CD4-positive, CD25-positive, alpha-beta regulatory T cell (primary cell): ENCODE results near the gene PXYLP1. TPM values are rescaled to one million over a fixed set of nuclear protein-coding genes. Genes with fewer than 3 reads are reported as not detected.

Experiments
- ATAC-seq, 2 donors: fragments of 150-1000 bp; cut with Tn5 transposase; one replicate each; pipeline ENCODE4 v1.10.0; 2021; ENCODE audit warnings: low read depth in 2 of 2, moderate number of reproducible peaks in 2 of 2, moderate library complexity in 1 of 2
- DNase-seq, 3 donors: peaks; one replicate each; pipeline versions ENCODE4 v3.0.0 to v3.0.0-alpha.2; 2012 to 2022; ENCODE audit warnings: mixed read lengths in 1 of 3
- H3K27ac ChIP-seq: one replicate; pipeline ENCODE4 v1.7.0; 2013; ENCODE audit warnings: mild to moderate bottlenecking, low read length; ENCODE audit not compliant: insufficient read depth, poor library complexity, severe bottlenecking
- H3K27me3 ChIP-seq: one replicate; pipeline ENCODE4 v1.7.0; 2013; ENCODE audit warnings: low read length; ENCODE audit not compliant: control insufficient read depth, insufficient read depth
- H3K36me3 ChIP-seq: one replicate; pipeline ENCODE4 v1.7.0; 2013; ENCODE audit warnings: mild to moderate bottlenecking, low read length, moderate library complexity; ENCODE audit not compliant: control insufficient read depth, insufficient read depth
- H3K4me1 ChIP-seq: 2 replicates; pipeline ENCODE4 v1.7.0; 2013; ENCODE audit warnings: mild to moderate bottlenecking, low read length; ENCODE audit not compliant: insufficient read depth, control insufficient read depth, poor library complexity, severe bottlenecking
- H3K4me3 ChIP-seq: one replicate; pipeline ENCODE4 v1.7.0; 2013; ENCODE audit warnings: low read depth, mild to moderate bottlenecking, low read length, moderate library complexity
- H3K9me3 ChIP-seq, 2 experiments: 1 replicate in 1 of 2; 2 replicates in 1 of 2; pipeline ENCODE4 v1.7.0; 2013; ENCODE audit warnings: low read length in 2 of 2, mild to moderate bottlenecking in 1 of 2, moderate library complexity in 1 of 2; ENCODE audit not compliant: control insufficient read depth in 2 of 2
- H3K27ac Mint-ChIP-seq, 3 donors: one replicate each; pipeline ENCODE4 v1.8.0; 2020 to 2022; ENCODE audit warnings: mild to moderate bottlenecking in 3 of 3, mixed read lengths in 3 of 3, moderate library complexity in 2 of 3
- H3K27me3 Mint-ChIP-seq: one replicate; pipeline ENCODE4 v1.8.0; 2022; ENCODE audit warnings: mild to moderate bottlenecking, mixed read lengths
- H3K36me3 Mint-ChIP-seq: one replicate; pipeline ENCODE4 v1.8.0; 2020; ENCODE audit warnings: mixed read lengths
- H3K4me1 Mint-ChIP-seq, 4 donors: one replicate each; pipeline ENCODE4 v1.8.0; 2020 to 2022; ENCODE audit warnings: mixed read lengths in 4 of 4, mild to moderate bottlenecking in 1 of 4
- H3K4me3 Mint-ChIP-seq, 4 donors: one replicate each; pipeline ENCODE4 v1.8.0; 2020 to 2022; ENCODE audit warnings: mild to moderate bottlenecking in 4 of 4, mixed read lengths in 4 of 4, moderate library complexity in 3 of 4
- H3K9me3 Mint-ChIP-seq, 7 donors: one replicate each; pipeline ENCODE4 v1.8.0; 2020 to 2022; ENCODE audit warnings: mixed read lengths in 7 of 7, mild to moderate bottlenecking in 3 of 7, moderate library complexity in 2 of 7
- polyA plus RNA-seq, 4 donors: library from polyadenylated mRNA; unstranded; fragments of 300-500 nt; fragmentation: Illumina TruSeq; gene quantifications; one replicate each; pipeline ENCODE4 v1.2.3, GENCODE V29; 2021
- total RNA-seq: library from RNA; stranded (reverse); gene quantifications from one replicate; pipeline ENCODE4 v1.2.3, GENCODE V29; 2022

Gene PXYLP1
- total and polyA plus RNA-seq, 5 donors from 2014 or later = 3.8 to 11.3 (median 9.8) TPM

GRCh38 chr3:141275032-141275422 is 43.4 kb downstream of the PXYLP1 start:
- Mint-ChIP-seq H3K4me1 (peaks cover 6 to 41% (median 21%) of the 10 kb centered on the region in 4 donors), H3K27ac (peak overlapping the region in 2 of 3 donors; percentile 20 to 30), H3K36me3 (peaks cover 23% of the 10 kb centered on the region), H3K9me3 (no peaks in the 10 kb centered on the region), H3K4me3 (peak overlapping the region in 1 of 4 donors; percentile 18), H3K27me3 (no peaks in the 10 kb centered on the region)
- Histone ChIP-seq H3K4me3 (no peak overlapping the region), H3K4me1 (peaks cover 18% of the 10 kb centered on the region), H3K27me3 (no peaks in the 10 kb centered on the region), H3K36me3 (no peaks in the 10 kb centered on the region), H3K27ac (no peak overlapping the region), H3K9me3 (no peaks in the 10 kb centered on the region)
- ATAC-seq (peak; percentile 9 to 18), DNase-seq (peak in 1 of 3 donors; percentile 35)

GRCh38 chr3:141275511-141275910 is 43.9 kb downstream of the PXYLP1 start:
- peaks cover 6 to 38% (median 20%) of the 10 kb centered on the region in 4 donors for H3K4me1 Mint-ChIP-seq

GRCh38 chr3:141275973-141276372 is 44.3 kb downstream of the PXYLP1 start:
- Mint-ChIP-seq H3K9me3 (no peaks in the 10 kb centered on the region), H3K4me3 (no peak overlapping the region), H3K27me3 (no peaks in the 10 kb centered on the region), H3K27ac (no peak overlapping the region), H3K36me3 (peaks cover 20% of the 10 kb centered on the region), H3K4me1 (peaks cover 6 to 38% (median 20%) of the 10 kb centered on the region in 4 donors)
- no peaks in the 10 kb centered on the region for H3K27me3 ChIP-seq
- DNase-seq = no peak
- H3K4me3 ChIP-seq = no peak overlapping the region
- peaks cover 4% of the 10 kb centered on the region for H3K36me3 ChIP-seq
- no peaks in the 10 kb centered on the region for H3K9me3 ChIP-seq
- no peak for ATAC-seq
- peaks cover 18% of the 10 kb centered on the region for H3K4me1 ChIP-seq
- no peak overlapping the region for H3K27ac ChIP-seq

More at GRCh38 chr3:141275511-141275910, 43.9 kb downstream of the PXYLP1 start:
- no peak for DNase-seq
- Histone ChIP-seq H3K36me3 (peaks cover 1% of the 10 kb centered on the region), H3K9me3 (no peaks in the 10 kb centered on the region), H3K27ac (no peak overlapping the region), H3K4me3 (no peak overlapping the region), H3K27me3 (no peaks in the 10 kb centered on the region), H3K4me1 (peaks cover 18% of the 10 kb centered on the region)
- Mint-ChIP-seq H3K27ac (peak overlapping the region in 1 of 3 donors; percentile 30), H3K9me3 (no peaks in the 10 kb centered on the region), H3K4me3 (no peak overlapping the region), H3K36me3 (peaks cover 20% of the 10 kb centered on the region), H3K27me3 (no peaks in the 10 kb centered on the region)
- no peak for ATAC-seq

- Mint-ChIP-seq H3K27ac (no peak overlapping the region), H3K9me3 (no peaks in the 10 kb centered on the region), H3K36me3 (peaks cover 22% of the 10 kb centered on the region), H3K4me1 (peaks cover 6 to 39% (median 20%) of the 10 kb centered on the region in 4 donors), H3K27me3 (no peaks in the 10 kb centered on the region), H3K4me3 (no peak overlapping the region)
- Histone ChIP-seq H3K4me3 (no peak overlapping the region), H3K36me3 (peaks cover 4% of the 10 kb centered on the region), H3K4me1 (peaks cover 18% of the 10 kb centered on the region), H3K27ac (no peak overlapping the region), H3K9me3 (no peaks in the 10 kb centered on the region), H3K27me3 (no peaks in the 10 kb centered on the region)
- ATAC-seq = no peak
- DNase-seq = no peak
Measured at GRCh38 chr3:141276398-141276797, 44.8 kb downstream of the PXYLP1 start.

GRCh38 chr3:141277451-141277850 is 45.8 kb downstream of the PXYLP1 start:
- no peak overlapping the region for H3K4me3 Mint-ChIP-seq
- Histone ChIP-seq H3K27ac (no peak overlapping the region), H3K4me1 (peaks cover 18% of the 10 kb centered on the region), H3K4me3 (no peak overlapping the region), H3K9me3 (no peaks in the 10 kb centered on the region), H3K27me3 (no peaks in the 10 kb centered on the region), H3K36me3 (peaks cover 8% of the 10 kb centered on the region)
- H3K9me3 Mint-ChIP-seq = no peaks in the 10 kb centered on the region
- no peaks in the 10 kb centered on the region for H3K27me3 Mint-ChIP-seq
- DNase-seq (no peak), ATAC-seq (no peak)
- H3K27ac Mint-ChIP-seq = peak overlapping the region in 1 of 3 donors; percentile 25
- peaks cover 33% of the 10 kb centered on the region for H3K36me3 Mint-ChIP-seq
- H3K4me1 Mint-ChIP-seq = peaks cover 6 to 38% (median 20%) of the 10 kb centered on the region in 4 donors

- peaks cover 10% of the 10 kb centered on the region for H3K36me3 ChIP-seq
- H3K27ac ChIP-seq = no peak overlapping the region
- Mint-ChIP-seq H3K36me3 (peaks cover 39% of the 10 kb centered on the region), H3K27ac (no peak overlapping the region), H3K9me3 (no peaks in the 10 kb centered on the region), H3K27me3 (no peaks in the 10 kb centered on the region), H3K4me3 (no peak overlapping the region), H3K4me1 (peaks cover 6 to 36% (median 20%) of the 10 kb centered on the region in 4 donors)
- no peaks in the 10 kb centered on the region for H3K27me3 ChIP-seq
- ATAC-seq (no peak), DNase-seq (no peak)
- H3K4me3 ChIP-seq = no peak overlapping the region
- peaks cover 18% of the 10 kb centered on the region for H3K4me1 ChIP-seq
- no peaks in the 10 kb centered on the region for H3K9me3 ChIP-seq
Measured at GRCh38 chr3:141278196-141279076, 46.8 kb downstream of the PXYLP1 start.

- DNase-seq (peak in 2 of 3 donors; percentile 38 to 50), ATAC-seq (peak; percentile 49 to 55)
- Mint-ChIP-seq H3K4me3 (no peak overlapping the region), H3K9me3 (no peaks in the 10 kb centered on the region), H3K27me3 (no peaks in the 10 kb centered on the region), H3K4me1 (peaks cover 6 to 27% (median 19%) of the 10 kb centered on the region in 4 donors), H3K27ac (peak overlapping the region in 1 of 3 donors; percentile 79), H3K36me3 (peaks cover 41% of the 10 kb centered on the region)
- H3K9me3 ChIP-seq = no peaks in the 10 kb centered on the region
- H3K4me3 ChIP-seq = no peak overlapping the region
- H3K36me3 ChIP-seq = peaks cover 10% of the 10 kb centered on the region
- no peaks in the 10 kb centered on the region for H3K27me3 ChIP-seq
- peaks cover 14% of the 10 kb centered on the region for H3K4me1 ChIP-seq
- H3K27ac ChIP-seq = no peak overlapping the region
Measured at GRCh38 chr3:141279077-141279967, 47.7 kb downstream of the PXYLP1 start.
